Measurements from ENCODE around the gene PDZD2.

The PDZD2 gene

DNA sequence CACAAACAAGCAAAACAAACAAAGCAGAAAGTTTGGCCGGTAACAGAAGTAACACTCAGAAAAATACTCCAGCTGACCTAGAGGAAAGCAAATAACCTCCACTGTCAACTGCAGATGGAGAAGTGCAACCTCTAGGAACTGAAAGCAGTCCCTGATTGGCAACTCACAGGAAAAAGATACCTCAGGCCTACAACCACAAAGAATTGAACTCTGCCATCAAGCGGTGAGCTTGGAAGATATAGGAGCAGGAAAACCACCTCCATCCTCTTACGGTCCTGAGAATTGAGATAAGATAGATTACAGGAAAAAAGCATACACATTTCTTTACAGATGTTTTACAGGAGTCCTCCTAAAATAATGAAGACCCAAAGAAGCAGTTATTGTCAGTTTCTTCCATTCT is 184.5 kb downstream of the PDZD2 start:
- DNase-seq (ENCODE audit: low read depth in 2 of 2), result no peak

DNA sequence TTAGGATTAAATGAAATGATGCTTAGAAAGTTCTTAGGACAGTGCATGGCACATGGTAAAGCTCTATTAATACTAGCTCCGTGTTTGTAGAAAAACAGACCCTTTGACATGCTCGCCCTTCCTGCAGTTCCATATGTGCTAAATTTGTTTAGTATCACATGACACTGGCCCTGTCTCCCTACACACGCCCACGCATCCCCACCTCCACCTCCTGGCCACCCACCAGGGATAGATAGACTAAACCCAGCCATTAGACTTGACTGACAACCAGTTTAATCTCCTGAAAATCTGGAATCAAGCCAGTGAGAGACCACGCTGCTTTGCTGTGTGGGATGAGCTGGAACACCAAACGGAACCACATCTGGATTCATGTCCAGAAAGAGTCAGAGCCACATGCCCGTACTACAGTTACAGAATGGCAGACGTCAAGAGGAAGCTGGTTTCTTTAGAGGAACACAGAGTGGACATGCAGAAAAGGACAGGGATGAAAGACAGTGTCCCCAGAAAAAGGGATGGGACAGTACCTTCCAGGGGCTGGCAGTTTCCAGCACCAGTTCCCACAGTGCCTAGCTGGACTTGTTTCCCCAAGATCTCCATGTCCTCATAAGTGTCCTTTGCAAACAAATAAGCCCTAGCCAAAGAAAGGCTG is 186.1 kb downstream of the PDZD2 start:
- DNase-seq (ENCODE audit: low read depth in 2 of 2), result no peak

DNA sequence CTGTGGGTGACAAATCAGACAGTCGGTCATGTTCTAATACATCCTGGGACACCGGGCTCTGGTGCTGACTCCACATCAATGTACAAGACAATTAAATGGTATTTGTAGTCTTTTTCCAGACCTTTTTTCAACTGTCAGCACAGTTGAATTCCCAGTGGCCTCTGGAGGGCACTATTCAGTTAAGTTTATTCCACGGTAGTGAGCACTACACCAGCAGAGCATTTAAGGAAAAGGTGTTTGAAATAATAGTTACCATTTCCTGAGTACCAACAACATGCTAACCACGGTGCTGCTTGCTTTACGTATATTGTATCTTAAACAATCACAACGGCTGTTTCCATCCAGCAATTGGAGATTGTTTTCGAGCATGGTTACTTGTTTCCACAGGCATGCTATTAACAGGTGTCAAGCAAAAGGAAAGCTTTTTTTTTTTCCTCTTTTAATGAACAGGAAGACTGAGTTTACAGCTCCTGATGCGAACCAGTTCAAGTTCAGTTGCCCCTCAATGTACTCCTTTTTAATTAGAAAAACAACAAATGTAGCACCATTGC is 186.7 kb downstream of the PDZD2 start:
- DNase-seq (ENCODE audit: low read depth in 2 of 2), result no peak

DNA sequence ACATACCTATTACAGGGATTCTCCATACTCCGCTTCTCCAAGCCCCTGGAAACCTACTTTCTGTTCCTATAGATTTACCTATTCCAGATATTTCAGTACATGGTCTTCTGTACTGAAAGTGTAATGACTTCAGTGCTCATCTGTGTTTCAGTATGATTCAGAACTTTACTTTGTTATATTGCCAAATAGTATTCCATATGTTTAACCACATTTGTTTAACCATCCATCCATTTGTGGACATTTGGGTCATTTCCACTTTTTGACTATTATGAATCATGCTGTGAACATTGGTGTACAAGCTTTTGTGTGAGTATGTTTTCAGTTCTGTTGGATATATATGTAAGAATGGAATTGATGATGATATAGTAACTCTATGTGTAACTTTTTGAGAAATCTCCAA is 188.9 kb downstream of the PDZD2 start:
- no peak for DNase-seq (ENCODE audit: low read depth in 2 of 2)

DNA sequence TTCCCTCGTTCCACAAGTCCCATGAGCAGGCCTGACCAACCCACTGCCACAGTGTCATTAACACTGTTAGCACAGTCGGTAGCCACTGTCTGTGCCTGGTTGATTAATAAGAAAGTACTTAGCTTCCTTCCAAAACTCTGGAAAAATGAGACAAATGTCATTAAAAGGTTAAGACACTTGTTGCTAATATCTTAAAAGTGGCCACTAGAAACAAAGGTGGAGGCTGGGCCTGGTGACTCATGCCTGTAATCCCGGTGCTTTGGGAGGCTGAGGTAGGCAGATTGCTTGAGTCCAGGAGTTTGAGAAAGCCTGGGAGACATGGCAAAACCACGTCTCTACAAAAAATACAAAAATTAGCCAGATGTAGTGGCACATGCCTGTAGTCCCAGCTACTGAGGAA is 194.0 kb downstream of the PDZD2 start:
- no peak for DNase-seq (ENCODE audit: low read depth in 2 of 2)

DNA sequence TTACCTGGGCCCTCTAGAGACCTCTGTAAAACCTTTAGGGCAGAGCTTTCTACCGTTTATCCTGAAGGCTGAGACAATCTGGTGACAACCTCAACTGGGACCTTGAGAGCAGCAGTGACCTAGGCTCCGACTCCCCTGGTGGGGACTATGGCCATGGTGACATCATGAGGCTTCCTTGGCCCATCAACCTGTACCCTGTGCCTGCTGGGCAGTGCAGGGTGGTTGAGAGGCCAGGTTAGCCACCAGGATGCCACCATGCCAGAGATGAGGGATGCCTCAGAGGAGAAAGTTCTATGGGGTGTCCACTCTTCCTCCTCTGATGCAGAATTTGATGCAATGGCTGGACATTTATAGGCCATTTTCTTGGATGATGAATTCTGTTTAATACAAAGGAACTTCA is 194.8 kb downstream of the PDZD2 start:
- no peak for DNase-seq (ENCODE audit: low read depth in 2 of 2)

DNA sequence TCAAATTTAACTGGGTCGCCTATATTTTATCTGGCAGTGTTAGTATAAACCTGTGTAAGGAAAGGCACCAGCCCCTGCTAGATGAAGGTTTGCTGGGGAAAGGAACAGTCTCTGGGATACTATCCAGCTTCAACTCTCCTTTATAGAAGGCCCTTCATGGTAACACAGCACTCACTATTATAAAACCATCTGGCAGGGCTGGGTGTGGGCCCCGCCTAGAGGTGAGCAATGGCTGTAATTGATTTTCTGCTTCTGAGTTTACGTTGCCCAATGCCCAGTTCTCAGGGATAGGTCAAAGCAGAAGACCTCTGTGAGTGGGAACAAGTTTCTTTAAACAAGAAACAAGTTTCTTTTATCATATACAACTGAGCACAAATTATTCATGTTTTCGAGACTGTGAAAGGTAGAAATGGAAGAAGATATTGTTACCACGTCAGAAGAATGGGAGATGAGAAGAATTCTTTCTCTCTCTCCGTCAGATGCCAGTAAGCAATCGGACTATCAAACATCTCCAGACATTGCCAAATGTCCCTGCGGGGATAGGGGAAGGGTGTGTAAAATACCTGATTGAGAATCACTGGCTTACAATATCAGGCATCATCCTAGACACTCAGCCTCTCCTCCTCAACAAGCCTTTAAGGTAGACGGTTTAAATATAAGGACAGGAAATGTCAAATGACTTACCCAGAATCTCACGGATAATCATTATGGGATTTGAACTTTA is 205.9 kb downstream of the PDZD2 start:
- no peak for DNase-seq (ENCODE audit: low read depth in 2 of 2)

DNA sequence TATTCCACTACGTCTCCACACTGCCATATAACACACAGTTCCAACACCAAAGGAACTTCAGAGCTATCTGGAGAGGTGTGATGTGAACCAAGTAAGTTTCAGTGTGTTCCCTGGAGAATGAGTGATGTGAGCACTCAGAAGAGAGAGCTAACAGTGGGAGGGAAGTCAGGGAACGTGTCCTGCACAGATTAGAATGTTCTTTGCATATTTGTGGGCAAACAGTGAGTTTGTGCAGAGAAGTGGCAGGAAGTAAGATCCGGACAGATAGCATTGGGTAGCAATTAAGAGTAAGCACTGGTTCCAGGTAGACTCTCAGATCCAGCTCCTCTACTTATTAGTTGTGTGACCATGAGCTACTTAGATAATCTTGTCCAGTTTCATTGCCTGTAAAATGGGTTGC is 206.4 kb downstream of the PDZD2 start:
- no peak for DNase-seq (ENCODE audit: low read depth in 2 of 2)

DNA sequence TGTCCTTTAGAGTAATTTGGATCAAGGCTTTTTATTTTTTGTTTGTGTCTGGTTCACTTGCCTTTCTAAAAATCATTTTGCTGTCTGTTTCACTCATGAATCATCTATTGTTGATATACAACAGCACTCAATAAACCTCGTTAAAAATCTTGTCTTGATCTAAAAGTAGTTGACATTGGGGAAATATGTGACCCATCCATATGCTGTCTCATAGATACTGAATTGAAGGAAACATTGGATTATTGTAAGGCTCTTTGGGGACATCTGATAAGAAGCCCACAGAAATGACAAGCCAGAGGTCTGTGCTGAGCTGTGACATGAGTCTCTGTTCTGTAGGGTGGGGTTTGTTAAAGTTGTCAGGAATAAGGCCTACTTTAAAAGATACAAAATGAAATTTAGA is 208.0 kb downstream of the PDZD2 start:
- DNase-seq (ENCODE audit: low read depth in 2 of 2), result no peak

DNA sequence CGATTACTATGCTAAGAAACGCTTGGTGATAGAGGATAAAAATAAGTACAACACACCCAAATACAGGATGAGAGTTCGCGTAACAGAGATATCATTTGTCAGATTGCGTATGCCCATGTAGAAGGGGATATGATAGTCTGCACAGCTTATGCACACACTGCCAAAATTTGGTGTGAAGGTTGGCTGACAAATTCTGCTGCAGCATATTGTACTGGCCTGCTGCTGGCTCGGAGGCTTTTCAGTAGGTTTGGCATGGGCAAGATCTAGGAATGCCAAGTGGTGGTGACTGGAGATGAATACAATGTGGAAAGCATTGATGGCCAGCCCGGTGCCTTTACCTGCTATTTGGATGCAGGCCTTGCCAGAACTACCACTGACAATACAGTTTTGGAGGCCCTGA is 208.4 kb downstream of the PDZD2 start:
- DNase-seq (ENCODE audit: low read depth in 2 of 2), result no peak

DNA sequence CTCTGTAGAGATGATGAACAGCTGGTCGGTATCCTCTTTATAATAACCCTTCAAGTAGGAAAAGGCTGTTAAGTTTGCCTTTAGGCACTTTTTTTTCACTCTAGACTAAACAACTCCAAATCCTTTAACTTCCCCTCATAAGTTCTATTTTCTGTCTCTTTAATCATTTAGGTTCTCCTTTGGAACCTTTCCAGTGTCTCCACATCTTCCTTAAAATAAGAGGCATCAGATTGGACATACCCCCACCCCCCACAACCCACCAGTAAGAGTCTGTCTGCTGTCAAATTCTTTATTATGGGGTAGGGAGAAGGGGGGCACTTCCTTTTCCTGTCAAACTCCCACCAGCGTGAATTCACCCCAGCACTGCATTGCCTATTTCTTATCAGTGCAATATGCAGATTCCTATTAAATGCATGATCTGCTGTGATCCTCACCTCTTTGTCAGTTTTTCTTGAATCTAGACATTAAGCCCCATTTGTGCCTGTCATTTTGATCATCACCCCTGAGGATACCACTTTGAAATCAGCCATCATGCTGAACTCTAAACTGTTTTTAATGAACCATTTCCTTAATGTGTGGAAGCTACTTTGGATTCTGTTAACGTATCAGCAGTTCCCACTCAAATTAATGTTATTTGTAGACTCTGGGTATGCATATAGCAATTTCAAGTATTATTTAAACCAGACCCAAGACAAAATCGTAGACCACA is 212.2 kb downstream of the PDZD2 start:
- no peak for DNase-seq (ENCODE audit: low read depth in 2 of 2)

DNA sequence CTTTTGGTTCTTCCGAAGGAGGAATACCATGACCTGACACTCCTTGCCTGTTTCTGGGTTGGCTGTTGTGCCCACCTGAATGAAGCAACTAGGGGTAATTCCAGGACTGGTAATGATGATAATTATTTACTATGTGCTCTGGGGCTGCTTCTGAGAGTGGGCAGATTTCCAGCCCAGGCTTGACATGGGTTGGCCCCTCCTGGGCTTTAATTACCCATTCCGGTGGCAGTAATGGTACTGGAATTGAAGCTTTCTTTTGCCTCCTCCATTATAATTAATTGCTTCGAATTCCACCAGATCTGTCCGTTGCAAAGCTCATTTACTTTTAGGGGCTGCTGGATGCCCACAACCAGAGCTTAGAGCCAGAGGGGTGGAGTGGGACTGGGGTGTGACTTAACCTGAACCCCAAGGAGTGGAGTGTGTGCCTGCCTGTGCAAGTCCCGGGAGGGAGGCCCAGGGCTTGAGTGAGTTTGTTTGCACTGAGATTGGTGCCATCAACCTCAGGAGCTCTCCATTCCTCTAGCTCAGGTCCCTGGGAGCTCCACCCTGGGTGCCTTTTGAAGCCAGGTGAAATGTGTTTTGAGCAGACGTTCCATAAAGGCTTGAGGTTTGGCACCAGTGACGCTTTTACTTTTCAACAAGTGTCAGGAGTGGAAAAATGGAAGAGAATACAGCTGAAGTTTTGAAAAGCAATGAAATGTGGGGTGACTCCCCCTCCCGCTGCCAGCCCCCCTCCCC is 214.6 kb downstream of the PDZD2 start:
- no peak for DNase-seq (ENCODE audit: low read depth in 2 of 2)

DNA sequence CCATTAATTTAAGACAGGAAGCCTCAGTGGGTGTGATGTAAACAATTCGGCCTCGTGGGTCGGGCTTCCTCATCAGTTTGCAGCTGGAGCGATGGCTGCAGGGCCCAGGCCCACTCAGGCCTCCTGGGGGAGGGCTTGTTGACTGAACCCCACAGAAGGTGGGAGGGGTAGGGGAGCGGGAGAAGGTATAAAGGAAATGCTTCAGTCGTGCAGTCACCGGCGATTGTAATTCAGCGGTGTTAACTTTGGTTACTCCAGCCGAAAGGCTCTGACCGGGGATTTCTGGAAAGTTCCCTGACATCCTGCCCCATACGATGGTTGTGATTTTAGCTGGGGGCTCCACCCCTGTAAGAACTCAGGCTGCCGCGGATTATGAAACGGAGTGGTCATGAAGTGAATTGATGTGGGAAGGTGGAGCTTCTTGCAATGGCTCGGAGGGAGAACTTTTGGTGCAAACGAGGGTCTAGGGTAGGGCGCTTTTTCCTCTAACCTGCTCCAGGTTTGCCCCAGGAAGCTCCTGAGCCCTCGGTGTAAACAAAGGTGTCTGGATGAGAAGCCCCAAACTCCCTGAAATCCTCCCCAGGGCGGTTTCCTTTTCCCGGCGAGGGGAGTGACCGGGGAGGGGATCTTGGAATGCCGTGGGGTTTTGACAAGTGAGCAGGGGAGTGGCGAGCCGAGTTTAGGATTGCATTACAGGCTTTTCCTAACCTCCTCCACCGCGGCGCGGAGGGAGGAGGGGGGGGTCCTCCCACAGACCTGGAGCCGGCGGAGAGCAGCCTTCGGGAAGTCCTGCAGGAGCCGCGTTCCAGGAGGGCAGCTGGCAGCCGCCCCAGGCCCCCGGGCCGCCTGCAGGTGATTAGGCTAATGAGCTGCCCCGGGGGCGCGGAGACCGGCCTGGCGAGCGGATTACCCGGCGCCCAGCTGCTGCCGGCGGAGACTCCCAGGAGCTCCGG is 215.5 kb downstream of the PDZD2 start:
- no peak for DNase-seq (ENCODE audit: low read depth in 2 of 2)

DNA sequence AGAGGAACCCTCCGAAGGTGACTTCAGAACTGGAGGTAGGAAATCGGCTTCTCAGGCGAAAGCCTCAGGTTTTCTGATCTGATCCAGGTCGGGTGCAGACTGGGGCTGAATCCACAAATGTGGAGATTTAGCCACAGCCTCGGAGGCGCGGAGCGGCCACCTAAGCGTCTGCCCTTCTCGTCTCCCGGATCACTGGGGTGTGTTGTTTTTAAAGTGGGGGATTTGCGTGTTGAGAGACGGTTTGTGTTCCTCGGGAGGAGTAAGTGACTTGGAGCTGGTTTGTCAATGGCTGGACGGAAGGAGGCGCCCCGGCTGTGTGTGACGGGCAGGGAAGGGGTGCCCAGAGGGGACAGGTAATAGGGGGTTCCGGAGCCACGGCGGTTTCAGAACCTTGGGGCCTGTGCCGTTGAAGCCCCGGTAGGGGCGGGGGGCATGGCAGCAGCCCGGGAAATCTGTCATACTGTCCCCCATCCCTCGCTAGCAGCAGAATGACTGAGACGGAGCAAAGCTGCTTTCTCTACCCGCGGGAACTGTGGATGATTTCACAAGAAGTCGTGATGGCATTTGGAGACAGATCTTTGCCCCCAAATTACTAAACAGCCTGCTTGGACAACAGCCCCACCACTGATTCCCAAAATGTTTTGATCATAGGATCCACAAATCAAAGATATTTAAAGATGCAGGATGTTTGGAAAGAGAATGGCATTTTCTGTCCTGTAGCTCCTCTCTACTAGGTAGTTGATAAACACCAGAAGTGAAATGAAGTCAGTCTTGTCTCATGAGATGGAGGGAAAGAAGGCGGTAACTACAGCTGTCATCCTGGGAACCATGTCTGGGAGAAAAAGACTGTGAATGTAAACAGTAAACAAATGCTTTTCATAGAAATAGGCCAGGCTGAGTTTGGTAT is 216.5 kb downstream of the PDZD2 start:
- peak in 1 of 2 donors; percentile 10 for DNase-seq (ENCODE audit: low read depth in 2 of 2)

DNA sequence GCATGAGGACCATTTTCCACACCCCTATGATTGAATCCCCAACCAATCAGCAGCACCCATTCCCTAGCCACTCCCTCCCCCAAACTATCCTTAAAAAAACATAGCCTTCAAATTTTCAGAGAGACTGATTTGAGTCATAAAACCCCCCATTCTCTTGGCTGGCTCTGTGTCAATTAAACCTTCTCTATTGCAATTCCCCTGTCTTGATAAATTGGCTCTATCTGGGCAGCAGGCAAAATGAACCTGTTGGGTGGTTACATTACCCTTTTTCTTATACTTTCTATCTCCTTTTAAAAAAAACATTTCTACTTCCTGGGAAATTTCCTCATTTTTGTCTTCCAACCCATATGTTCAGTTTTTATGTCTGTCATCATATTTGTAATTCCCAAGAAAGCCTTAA is 220.2 kb downstream of the PDZD2 start:
- no peak for DNase-seq (ENCODE audit: low read depth in 2 of 2)

DNA sequence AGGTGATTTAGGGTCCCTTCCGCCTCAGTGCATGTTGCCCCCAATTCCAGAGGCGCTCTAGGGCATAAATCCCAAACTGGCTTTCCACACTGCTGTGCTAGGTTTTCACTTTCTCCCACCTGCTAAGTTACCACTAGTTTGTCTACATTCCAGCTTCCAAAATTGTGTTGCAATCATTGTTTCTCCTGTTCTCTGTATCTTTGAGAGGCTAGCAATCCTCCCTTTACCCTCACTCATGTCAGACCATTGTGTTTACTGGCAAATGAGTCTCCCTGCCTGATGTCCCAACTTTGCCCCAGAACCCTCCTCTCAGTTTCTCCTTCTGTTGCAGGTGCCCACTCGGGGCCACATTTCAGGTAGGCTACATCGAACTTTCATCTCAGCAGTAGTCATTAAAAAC is 221.3 kb downstream of the PDZD2 start:
- DNase-seq (ENCODE audit: low read depth in 2 of 2), result no peak

DNA sequence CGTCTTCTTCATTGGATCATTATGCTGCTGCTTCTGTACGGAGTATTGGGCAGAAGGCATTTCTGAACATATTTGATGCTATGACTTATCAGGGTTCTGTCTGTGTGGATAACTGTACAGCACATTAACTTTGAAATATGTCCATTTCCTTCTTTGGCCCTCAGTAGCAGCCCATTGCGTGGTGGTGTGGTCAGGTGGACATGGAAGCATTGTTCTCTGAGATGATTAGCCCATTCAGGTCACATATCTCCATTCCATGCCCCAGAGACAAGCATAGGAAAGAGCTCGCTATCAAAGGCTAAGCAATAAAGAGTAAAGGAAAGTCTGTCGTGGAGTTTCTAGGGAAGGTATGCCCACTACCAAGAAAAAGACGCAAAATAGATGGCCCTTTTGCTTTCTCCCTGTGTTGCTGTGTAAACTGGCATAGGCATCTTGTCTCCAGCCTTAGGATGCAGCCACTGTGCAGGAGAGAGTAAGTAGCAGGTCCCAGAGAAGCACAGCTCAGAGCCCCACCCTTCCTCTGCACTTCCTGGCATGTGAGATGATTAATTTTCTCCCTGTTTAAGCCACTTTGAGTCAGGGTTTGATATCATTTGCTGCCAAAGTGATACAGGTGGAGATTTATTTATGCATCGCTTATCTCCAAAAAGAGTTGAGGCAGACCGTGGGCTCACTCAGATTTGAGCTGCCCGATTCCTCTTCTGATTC is 221.9 kb downstream of the PDZD2 start:
- no peak for DNase-seq (ENCODE audit: low read depth in 2 of 2)

DNA sequence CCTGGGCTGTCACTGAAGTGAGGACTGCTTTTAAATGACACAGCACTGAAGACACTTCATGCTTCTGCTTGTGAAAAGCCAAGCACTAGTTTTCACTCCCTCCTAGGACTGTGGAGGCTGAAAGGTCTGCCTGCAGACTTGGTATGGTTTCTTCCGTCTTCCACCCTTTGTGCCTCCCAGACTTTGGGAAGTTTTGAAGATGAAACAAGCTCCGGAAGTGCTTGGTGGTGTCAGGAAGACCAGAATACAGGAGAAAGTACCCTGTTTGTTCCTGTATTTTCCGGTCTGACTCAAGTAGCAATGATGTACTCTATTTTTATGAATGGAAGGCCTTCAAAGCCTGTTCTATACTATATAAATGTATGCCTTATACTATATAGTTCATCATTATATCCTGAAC is 222.7 kb downstream of the PDZD2 start:
- DNase-seq (ENCODE audit: low read depth in 2 of 2), result no peak

DNA sequence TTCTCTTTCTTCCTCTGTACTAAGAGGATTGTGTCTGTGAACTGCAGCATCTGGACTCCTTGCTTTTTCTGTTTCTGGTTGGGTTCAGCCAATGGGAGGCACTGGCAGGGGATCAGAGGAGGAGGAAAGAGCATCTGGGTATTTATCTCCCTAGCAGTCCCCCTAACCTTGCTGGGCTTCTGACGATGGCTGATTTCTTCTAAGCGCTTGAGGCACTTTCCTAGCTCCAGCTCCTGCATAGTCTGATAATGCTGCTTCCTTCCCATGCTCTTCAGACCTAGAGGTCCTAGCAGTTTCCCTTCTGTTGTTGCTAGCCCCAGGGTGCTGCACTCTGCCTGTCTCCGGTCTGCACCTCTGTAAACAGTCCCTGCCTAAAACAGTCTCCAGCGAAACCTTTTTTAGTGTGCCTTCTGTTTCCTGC is 225.1 kb downstream of the PDZD2 start:
- no peak for DNase-seq (ENCODE audit: low read depth in 2 of 2)

Measured in stimulated activated CD8-positive, alpha-beta memory T cell treated with anti-CD3 and anti-CD28 coated beads, Interleukin-7, amount 100 ng/mL, for 4 hours (primary cell).